ENCODE results near the gene TSPAN4.

The TSPAN4 gene

DNA sequence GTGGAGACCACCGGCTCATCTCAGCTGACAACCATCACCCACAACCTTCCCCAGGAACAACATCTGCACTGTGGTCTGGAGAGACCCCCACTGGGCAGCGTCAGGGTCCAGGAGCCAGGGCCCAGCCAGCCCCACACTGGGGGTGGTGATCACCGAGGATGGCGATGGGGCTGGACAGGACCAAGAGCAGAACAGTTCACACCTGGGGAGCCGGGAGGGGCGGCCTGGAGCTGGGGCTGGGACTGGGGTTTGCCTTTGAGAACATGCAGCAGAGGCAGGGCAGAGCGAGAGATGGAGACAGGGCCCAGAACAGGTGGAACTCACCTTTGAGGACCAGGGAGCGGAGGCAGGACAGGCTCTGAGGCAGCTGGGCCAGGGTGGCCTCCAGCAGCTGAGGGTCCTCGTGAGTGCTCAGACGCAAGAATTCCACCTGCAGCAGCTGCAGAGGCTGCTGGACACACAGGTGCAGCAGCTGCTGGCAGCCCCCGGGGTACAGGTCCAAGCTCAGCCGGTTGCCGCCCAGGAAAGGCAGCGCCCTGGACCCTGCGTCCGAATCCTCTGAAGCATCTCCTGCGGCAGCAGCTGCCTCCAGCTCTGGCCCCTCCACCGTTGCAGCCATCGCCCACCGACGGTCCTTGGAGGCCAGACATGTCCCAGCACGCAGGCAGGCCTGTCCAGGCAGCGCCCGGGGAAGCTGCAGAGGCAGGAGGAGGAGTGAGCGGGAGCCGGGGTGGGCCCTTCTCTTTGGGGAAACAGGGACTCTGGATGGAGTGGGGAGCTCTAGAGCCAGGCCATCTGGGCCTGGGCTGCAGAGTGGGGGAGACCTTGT, 38.7 kb upstream of the TSPAN4 start:
- in situ Hi-C loops (cut with HindIII; ENCODE audit: low sequenced_read_pairs) = no loop called here

- in situ Hi-C loops (cut with HindIII; ENCODE audit: low sequenced_read_pairs) = no loop called here
These were observed 38.1 kb upstream of the TSPAN4 start for GRCh38 chr11:804599-804964.

DNA sequence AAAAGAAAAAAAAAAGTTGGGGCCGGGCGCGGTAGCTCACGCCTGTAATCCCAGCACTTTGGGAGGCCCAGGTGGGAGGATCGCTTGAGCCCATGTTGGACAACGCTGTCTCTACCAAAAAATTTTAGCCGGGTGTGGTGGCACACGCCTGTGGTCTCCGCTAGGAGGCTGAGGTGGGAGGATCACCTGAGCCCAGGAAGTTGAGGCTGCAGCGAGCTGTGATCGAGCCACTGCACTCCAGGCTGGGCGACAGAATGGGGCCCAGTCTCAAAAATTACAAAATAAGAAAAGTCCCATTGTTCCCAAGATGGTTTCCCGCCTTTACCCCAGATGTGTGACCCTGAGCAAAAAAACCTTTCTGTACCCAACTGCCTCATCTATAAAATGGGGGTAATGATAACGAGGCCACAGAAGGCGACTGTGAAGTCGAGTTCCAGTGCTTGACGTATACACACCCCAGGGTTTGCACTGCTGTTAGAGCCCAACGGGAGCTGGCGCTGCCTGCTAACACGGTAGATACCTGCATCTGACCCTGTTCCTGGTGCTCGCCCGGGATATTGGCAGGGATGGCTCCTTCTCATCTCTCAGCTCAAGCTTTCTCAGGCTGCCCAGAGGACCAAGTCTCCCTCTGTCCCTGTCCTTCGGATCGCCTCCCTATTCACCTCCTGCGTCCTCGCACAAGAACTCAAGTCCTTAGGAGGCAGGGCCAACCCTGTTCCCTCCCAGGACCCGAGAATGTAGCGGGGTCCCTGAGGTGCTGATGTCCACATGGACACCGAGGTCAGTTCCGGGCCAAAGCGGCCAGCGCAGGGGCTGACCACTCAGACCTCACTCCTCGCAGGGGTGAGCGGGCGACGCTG, 34.0 kb upstream of the TSPAN4 start:
- in situ Hi-C loops (cut with HindIII; ENCODE audit: low sequenced_read_pairs) = no loop called here

GRCh38 chr11:809287-810039, 33.2 kb upstream of the TSPAN4 start, which contains the start of gene RPLP2:
RPLP2 (plus strand) TSS chr11:809967; CDS start chr11:810235, 268 bp downstream.
- in situ Hi-C loops (cut with HindIII; ENCODE audit: low sequenced_read_pairs) = no loop called here

DNA sequence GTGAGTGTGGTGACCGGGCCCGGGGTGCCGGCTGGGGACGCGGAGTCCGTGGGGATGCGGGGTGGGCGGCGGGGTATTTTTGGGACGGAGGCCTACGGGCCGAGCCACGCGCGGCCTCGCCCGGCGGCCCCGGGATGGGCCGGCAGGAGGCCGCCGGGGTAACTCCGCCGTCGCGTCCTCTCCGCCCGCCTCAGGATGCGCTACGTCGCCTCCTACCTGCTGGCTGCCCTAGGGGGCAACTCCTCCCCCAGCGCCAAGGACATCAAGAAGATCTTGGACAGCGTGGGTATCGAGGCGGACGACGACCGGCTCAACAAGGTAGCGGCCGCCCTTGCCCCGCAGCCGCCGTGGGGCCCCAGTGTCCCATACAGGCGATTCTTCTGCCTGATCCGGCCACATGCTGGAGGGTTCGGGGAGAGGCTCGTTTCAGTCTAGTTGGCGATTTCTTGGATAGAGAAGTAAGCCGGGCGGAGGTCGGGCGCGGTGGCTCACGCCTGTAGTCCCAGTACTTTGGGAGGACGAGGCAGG, 32.5 kb upstream of the TSPAN4 start:
- in situ Hi-C loops (cut with HindIII; ENCODE audit: low sequenced_read_pairs) = no loop called here

GRCh38 chr11:811446-812245, 31.0 kb upstream of the TSPAN4 start:
- in situ Hi-C loops (cut with HindIII; ENCODE audit: low sequenced_read_pairs) = no loop called here

GRCh38 chr11:812390-812789, 30.3 kb upstream of the TSPAN4 start:
- in situ Hi-C loops (cut with HindIII; ENCODE audit: low sequenced_read_pairs) = no loop called here

GRCh38 chr11:813072-813455, 29.6 kb upstream of the TSPAN4 start:
- in situ Hi-C loops (cut with HindIII; ENCODE audit: low sequenced_read_pairs) = no loop called here

DNA sequence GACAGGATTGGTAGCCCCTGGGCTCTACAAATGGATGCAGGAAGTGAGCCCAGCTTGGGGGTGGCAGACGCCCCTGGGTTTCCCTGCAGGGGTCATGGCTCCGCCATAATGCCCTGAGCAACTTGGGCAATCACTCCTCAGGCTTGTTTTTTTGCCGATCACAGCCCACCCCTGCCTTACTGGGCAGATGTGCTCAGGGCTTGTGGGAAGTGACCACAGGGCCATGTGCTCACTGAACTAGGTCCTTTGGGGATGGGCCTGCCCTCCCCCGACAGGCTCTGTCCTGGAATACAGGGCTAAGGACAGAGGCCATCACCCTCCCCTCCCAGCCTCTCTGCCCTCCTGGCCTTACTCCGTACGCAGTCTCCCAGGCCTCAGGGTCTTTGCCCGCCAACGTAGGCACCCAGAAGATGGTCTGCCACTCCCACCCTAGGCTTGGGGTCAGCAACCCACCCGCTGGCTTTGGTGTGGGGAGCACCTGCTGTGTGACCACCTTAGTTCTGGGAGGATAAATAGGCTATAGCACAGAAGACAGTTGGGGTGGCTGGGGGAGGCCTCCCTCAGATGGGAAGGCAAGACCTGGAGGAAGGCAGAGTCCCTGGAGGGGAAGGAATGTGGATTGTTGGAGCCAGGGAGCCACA, 29.1 kb upstream of the TSPAN4 start:
- in situ Hi-C loops (cut with HindIII; ENCODE audit: low sequenced_read_pairs) = no loop called here

DNA sequence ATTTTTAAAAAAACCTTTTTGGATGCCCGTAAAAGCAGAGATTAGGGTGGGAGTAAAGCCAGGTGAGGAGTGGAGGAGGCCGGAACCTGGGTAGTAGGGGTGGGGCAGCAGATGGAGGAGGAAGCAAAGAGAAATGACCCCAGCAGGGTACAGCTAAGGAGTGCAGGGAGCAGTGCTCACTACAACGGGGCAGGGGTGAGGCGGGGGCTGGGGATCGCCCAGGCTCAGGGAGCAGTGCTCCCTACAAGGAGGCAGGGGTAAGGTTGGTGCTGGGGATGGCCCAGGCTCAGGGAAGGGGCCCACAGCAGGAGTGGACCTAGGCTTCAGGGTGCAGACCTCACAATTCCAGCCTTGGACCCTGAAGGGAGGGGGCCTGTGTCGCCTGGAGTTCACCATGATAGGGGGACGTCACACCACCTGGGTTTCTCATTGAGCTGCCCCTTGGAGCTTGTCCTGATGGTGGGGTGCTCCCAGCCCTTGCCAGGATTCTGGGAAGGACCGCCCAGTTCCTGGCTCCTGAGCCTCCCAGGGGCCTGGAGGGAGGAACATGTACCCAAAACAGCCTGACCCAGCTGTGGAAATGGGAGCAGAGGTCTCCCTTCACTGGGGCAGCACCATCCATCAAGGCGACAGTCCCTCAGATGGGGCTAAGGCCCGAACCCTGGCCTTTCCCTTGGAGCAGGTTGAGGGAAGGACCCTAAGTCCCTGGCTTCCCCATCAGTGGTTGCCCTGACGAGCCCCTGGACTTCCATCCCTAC, 26.8 kb upstream of the TSPAN4 start:
- in situ Hi-C loops (cut with HindIII; ENCODE audit: low sequenced_read_pairs) = no loop called here

GRCh38 chr11:816433-816779, 26.2 kb upstream of the TSPAN4 start:
- in situ Hi-C loops (cut with HindIII; ENCODE audit: low sequenced_read_pairs) = no loop called here

DNA sequence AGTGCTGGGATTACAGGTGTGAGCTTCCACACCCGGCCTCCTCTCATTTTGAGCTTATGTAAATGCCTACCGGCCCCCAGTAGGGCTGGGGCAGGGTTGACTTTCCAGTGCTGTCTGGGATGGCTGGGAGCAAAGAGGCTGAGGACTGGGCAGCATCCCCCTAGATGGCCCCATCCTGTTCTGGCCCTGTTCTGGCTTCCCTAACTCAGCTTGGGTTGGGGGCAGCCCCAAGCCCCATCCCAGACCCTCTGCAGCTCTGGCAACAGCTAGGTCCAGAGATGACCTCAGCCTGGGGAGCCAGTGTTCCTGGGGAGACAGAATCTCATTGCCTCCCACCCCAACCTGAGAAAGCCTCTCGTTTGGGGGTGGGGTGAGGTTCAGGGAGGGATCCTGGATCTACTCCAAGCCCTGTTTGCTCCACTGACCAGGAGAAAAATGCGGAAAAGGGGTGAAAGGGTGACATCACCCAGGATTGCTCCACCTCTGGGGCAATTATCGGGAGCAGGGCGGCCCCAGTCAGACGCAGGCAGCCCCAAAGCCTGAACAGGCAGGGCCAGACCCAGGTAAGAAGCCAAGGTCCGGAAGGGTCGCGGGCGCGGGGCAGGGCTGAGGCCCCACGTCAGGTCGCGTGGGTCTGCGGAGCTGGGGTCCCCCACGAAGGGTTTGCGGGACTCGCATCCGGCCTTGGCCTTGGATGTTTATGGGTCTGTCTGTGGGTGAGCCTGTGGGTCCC, 24.1 kb upstream of the TSPAN4 start, which contains the start of gene PNPLA2:
TSS of gene PNPLA2 (plus strand) at position 519 of the 733 bp plus-strand sequence. CDS start 805 bp downstream, outside the sequence.
- in situ Hi-C loops (cut with HindIII; ENCODE audit: low sequenced_read_pairs) = no loop called here

DNA sequence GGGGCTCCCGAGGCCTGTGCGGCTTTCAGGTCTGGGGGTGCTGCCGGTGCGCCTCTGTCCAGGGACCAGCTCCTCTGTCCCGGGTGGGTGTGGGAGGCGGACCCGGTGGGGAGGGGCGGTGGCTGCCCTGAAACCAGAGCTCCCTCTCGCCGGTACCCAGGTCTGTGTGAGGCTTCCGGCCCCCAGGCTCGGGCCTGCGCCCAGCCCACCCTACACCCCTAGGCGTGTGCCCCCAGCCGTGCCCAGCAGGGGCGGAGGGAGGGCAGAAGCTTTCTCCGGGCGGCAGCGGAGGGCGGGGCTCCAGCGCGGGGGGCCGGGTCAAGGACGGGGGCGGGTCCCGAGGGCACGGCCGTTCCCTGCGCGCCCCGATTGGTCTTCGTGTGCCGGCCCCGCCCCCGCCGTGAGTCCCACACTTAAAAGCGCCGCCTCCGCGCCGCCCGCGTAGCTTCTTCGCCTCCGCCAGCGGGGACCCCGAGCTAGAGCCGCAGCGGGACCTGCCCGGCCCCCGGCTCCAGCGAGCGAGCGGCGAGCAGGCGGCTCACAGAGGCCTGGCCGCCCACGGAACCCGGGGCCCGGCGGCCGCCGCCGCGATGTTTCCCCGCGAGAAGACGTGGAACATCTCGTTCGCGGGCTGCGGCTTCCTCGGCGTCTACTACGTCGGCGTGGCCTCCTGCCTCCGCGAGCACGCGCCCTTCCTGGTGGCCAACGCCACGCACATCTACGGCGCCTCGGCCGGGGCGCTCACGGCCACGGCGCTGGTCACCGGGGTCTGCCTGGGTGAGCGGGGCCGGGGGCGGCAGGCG, 23.3 kb upstream of the TSPAN4 start:
- in situ Hi-C loops (cut with HindIII; ENCODE audit: low sequenced_read_pairs) = no loop called here

GRCh38 chr11:819943-820649, 22.6 kb upstream of the TSPAN4 start:
- in situ Hi-C loops (cut with HindIII; ENCODE audit: low sequenced_read_pairs) = no loop called here

- in situ Hi-C loops (cut with HindIII; ENCODE audit: low sequenced_read_pairs) = no loop called here
These were observed 21.8 kb upstream of the TSPAN4 start for GRCh38 chr11:820655-821511.

Measured in DLD1 (cell line).